ENCODE measurements around the gene IL31.

IL31 gene

GRCh38 chr12:122162976-122163375, 11.0 kb downstream of the IL31 start:
- ChIA-PET POLR2A (no interaction called here), CTCF (no interaction called here)
- H3K4me3 ChIP-seq (ENCODE audit: low read depth, low read length): no peak overlapping the region
- no peaks in the 10 kb centered on the region for H3K4me1 ChIP-seq (ENCODE audit: control insufficient read depth, insufficient read depth, low read length)
- no peaks in the 10 kb centered on the region for H3K9me3 ChIP-seq (ENCODE audit: control insufficient read depth, insufficient read depth, low read depth, low read length)
- H3K27ac ChIP-seq (ENCODE audit: extremely low read depth, low read depth, low read length): no peak overlapping the region
- TF ChIP-seq ZBTB6 (tag by site-specific recombination; IDR thresholded peaks at IDR 0.05): no peak
- no peak for TF ChIP-seq REPIN1 (tag by site-specific recombination; IDR thresholded peaks at IDR 0.05; ENCODE audit: low read depth)
- no peak for TF ChIP-seq ZNF510 (tag by site-specific recombination; IDR thresholded peaks at IDR 0.05; ENCODE audit: insufficient replicate concordance)
- no peak for TF ChIP-seq ZBTB20 (tag by site-specific recombination; IDR thresholded peaks at IDR 0.05)
- TF ChIP-seq CTCF (tag by site-specific recombination; IDR thresholded peaks at IDR 0.05): no peak
- TF ChIP-seq ZNF366 (tag by site-specific recombination; conservative IDR thresholded peaks at IDR 0.05): no peak
- no peak for TF ChIP-seq ZNF645 (tag by site-specific recombination; IDR thresholded peaks at IDR 0.05)
- no peak for TF ChIP-seq MEIS1 (CRISPR knock-in tag; IDR thresholded peaks at IDR 0.05; ENCODE audit: borderline replicate concordance)
- no peak for TF ChIP-seq ZNF391 (tag by site-specific recombination; IDR thresholded peaks at IDR 0.05; ENCODE audit: borderline replicate concordance, low read depth)
- TF ChIP-seq PRDM4 (tag by site-specific recombination; IDR thresholded peaks at IDR 0.05): no peak
- no peak for TF ChIP-seq ZNF830 (tag by site-specific recombination; IDR thresholded peaks at IDR 0.05; ENCODE audit: low read depth)
- TF ChIP-seq ZNF132 (tag by site-specific recombination; IDR thresholded peaks at IDR 0.05; ENCODE audit: borderline replicate concordance): no peak
- no peak for TF ChIP-seq ZNF146 (tag by site-specific recombination; IDR thresholded peaks at IDR 0.05)
- no peak for TF ChIP-seq SETDB1 (IDR thresholded peaks at IDR 0.05; ENCODE audit: insufficient read length, low read length)
- TF ChIP-seq ZBTB48 (tag by site-specific recombination; IDR thresholded peaks at IDR 0.05): no peak
- no peak for TF ChIP-seq ZNF596 (tag by site-specific recombination; IDR thresholded peaks at IDR 0.05)
- no peak for TF ChIP-seq ZNF639 (tag by site-specific recombination; IDR thresholded peaks at IDR 0.05)
- no peak for TF ChIP-seq ZNF626 (tag by site-specific recombination; IDR thresholded peaks at IDR 0.05)
- TF ChIP-seq MYNN (tag by site-specific recombination; IDR thresholded peaks at IDR 0.05; ENCODE audit: borderline replicate concordance): no peak
- no peaks in the 10 kb centered on the region for H3K36me3 ChIP-seq (ENCODE audit: control insufficient read depth in 2 of 2, insufficient read depth in 1 of 2, low read length in 2 of 2)
